Choroid plexus epithelial cell (primary cell): ENCODE results near the gene CTRB2.
A peak's percentile ranks its signal among the peaks of the same experiment; 100 is the strongest.

ENCODE experiments used
- DNase-seq: peaks from one replicate; pipeline ENCODE4 v3.0.0-alpha.2; 2010; ENCODE audit warnings: low read depth
- H3K4me3 ChIP-seq: 2 replicates; pipeline ENCODE4 v1.5.1; 2011; ENCODE audit warnings: low read depth, mild to moderate bottlenecking, control low read depth, low read length, moderate library complexity
- CTCF ChIP-seq: conservative IDR thresholded peaks from 2 replicates; pipeline ENCODE4 v1.5.1; 2011; ENCODE audit warnings: low read depth, mild to moderate bottlenecking, control low read depth, inconsistent platforms, low read length, moderate library complexity

CTRB2 gene

GRCh38 chr16:75250809-75251279 is 43.9 kb upstream of the CTRB2 start:
- peak overlapping the region; percentile 87 for H3K4me3 ChIP-seq
- no peak for DNase-seq
- TF ChIP-seq CTCF = no peak

GRCh38 chr16:75250089-75250808 is 43.3 kb upstream of the CTRB2 start:
- no peak for TF ChIP-seq CTCF
- DNase-seq = no peak
- H3K4me3 ChIP-seq = peak overlapping the region; percentile 87

GRCh38 chr16:75249441-75249840 is 42.5 kb upstream of the CTRB2 start:
- no peak for TF ChIP-seq CTCF
- DNase-seq = no peak
- H3K4me3 ChIP-seq = peak overlapping the region; percentile 87

GRCh38 chr16:75248536-75249380 is 41.8 kb upstream of the CTRB2 start:
- no peak for DNase-seq
- no peak for TF ChIP-seq CTCF
- H3K4me3 ChIP-seq = peak overlapping the region; percentile 87

- no peak for DNase-seq
- TF ChIP-seq CTCF = no peak
- H3K4me3 ChIP-seq = no peak overlapping the region
Measured at GRCh38 chr16:75248142-75248535, 41.2 kb upstream of the CTRB2 start.

- no peak for TF ChIP-seq CTCF
- no peak overlapping the region for H3K4me3 ChIP-seq
- no peak for DNase-seq
Measured at GRCh38 chr16:75247249-75247648, 40.3 kb upstream of the CTRB2 start.
